Measurements from ENCODE around the gene MAD1L1. TPM values are rescaled to one million over a fixed set of nuclear protein-coding genes. Genes with fewer than 3 reads are reported as not detected.

MAD1L1 gene
- total and polyA plus RNA-seq, 2 of the 4 experiments (the other 2 are of a cell fraction), result 29.0 to 40.9 TPM

DNA sequence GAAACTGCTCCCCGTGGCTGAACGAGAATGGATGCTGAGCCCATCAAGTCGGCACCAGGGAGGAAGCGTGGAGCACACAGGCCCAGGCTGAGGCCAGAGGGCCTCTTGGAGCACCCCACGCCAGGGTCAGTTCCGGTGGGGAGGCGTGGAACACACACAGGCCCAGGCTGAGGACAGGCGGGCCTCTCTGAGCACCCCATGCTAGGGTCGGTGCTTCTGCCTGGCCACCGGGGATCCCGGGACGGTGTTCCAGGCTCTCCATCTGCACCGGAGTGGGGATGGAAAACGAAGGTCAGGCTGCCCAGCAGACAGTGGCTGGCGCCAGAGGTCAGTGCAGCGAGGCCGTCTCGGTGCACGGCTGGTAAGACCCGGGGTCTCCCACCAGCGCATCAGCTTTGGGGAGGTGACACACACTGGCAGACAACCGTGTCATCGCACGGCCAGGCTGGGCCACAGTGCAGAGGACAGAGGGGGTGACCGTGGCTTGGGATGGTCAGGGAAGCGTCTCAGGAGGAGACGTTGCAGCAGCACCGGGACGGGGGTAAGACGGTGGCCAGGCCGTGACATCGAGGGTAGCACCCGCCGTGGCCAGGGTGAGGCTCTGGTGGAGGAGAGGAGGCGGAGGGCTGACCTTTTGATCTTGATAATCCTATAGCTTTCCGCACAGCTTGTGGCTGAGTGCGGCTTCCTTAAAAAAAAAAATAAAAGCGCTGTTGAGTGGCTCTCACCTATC, 358.7 kb downstream of the MAD1L1 start:
- no peaks in the 10 kb centered on the region for H3K27me3 ChIP-seq (ENCODE audit: control insufficient read depth, insufficient read depth, low read length)
- intact Hi-C loops (cut with micrococcal nuclease) (no loop called here), dilution Hi-C loops (cut with HindIII; ENCODE audit: low sequenced_read_pairs, unreplicated experiment) (no loop called here), in situ Hi-C loops (cut with MboI; ENCODE audit: low sequenced_read_pairs) (no loop called here)
- H4K5ac ChIP-seq (ENCODE audit: low read depth, low read length), result no peak overlapping the region
- TF ChIP-seq CEBPB (IDR thresholded peaks at IDR 0.05; ENCODE audit: low read depth, low read length), result no peak
- TF ChIP-seq, protein P1, sequence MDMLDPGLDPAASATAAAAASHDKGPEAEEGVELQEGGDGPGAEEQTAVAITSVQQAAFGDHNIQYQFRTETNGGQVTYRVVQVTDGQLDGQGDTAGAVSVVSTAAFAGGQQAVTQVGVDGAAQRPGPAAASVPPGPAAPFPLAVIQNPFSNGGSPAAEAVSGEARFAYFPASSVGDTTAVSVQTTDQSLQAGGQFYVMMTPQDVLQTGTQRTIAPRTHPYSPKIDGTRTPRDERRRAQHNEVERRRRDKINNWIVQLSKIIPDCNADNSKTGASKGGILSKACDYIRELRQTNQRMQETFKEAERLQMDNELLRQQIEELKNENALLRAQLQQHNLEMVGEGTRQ (IDR thresholded peaks at IDR 0.05; ENCODE audit: low read depth, low read length), result no peak
- TF ChIP-seq, protein P2, sequence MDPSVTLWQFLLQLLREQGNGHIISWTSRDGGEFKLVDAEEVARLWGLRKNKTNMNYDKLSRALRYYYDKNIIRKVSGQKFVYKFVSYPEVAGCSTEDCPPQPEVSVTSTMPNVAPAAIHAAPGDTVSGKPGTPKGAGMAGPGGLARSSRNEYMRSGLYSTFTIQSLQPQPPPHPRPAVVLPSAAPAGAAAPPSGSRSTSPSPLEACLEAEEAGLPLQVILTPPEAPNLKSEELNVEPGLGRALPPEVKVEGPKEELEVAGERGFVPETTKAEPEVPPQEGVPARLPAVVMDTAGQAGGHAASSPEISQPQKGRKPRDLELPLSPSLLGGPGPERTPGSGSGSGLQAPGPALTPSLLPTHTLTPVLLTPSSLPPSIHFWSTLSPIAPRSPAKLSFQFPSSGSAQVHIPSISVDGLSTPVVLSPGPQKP (IDR thresholded peaks at IDR 0.05; ENCODE audit: borderline replicate concordance, low read depth, low read length), result no peak
- TF ChIP-seq RAD21 (IDR thresholded peaks at IDR 0.05; ENCODE audit: low read length), result no peak
- TF ChIP-seq MAZ (IDR thresholded peaks at IDR 0.05; ENCODE audit: borderline replicate concordance, low read depth, low read length), result no peak
- TF ChIP-seq SMC3 (IDR thresholded peaks at IDR 0.05; ENCODE audit: low read depth, low read length), result no peak
- no peak for TF ChIP-seq NFE2L2 (IDR thresholded peaks at IDR 0.05; ENCODE audit: low read depth, low read length)
- no peak for TF ChIP-seq RCOR1 (IDR thresholded peaks at IDR 0.05; ENCODE audit: insufficient replicate concordance, low read length)
- TF ChIP-seq RFX5 (IDR thresholded peaks at IDR 0.05; ENCODE audit: low read depth, low read length), result no peak
- no peak for TF ChIP-seq MXI1 (IDR thresholded peaks at IDR 0.05; ENCODE audit: borderline replicate concordance, low read depth, low read length)
- no peak for TF ChIP-seq POLR2A (IDR thresholded peaks at IDR 0.05; ENCODE audit: low read depth, low read length)
- TF ChIP-seq FOS (IDR thresholded peaks at IDR 0.05; ENCODE audit: low read depth, low read length), result no peak
- TF ChIP-seq MAFK (IDR thresholded peaks at IDR 0.05; ENCODE audit: low read depth, low read length), result no peak
- TF ChIP-seq BHLHE40 (IDR thresholded peaks at IDR 0.05; ENCODE audit: low read depth, low read length), result no peak
- TF ChIP-seq, protein P3, sequence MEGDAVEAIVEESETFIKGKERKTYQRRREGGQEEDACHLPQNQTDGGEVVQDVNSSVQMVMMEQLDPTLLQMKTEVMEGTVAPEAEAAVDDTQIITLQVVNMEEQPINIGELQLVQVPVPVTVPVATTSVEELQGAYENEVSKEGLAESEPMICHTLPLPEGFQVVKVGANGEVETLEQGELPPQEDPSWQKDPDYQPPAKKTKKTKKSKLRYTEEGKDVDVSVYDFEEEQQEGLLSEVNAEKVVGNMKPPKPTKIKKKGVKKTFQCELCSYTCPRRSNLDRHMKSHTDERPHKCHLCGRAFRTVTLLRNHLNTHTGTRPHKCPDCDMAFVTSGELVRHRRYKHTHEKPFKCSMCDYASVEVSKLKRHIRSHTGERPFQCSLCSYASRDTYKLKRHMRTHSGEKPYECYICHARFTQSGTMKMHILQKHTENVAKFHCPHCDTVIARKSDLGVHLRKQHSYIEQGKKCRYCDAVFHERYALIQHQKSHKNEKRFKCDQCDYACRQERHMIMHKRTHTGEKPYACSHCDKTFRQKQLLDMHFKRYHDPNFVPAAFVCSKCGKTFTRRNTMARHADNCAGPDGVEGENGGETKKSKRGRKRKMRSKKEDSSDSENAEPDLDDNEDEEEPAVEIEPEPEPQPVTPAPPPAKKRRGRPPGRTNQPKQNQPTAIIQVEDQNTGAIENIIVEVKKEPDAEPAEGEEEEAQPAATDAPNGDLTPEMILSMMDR (conservative IDR thresholded peaks at IDR 0.05; ENCODE audit: low read depth, low read length), result no peak
- no peak for TF ChIP-seq CHD1 (IDR thresholded peaks at IDR 0.05; ENCODE audit: low read depth, low read length)
- ATAC-seq (ENCODE audit: low read depth), result no peak
- no peak overlapping the region for H2AFZ ChIP-seq (replicated peaks; ENCODE audit: low read length, poor library complexity)
- no peak overlapping the region for H3K18ac ChIP-seq (ENCODE audit: low read depth, low read length)
- ChIA-PET POLR2A (ENCODE audit: unreplicated experiment) (no interaction called here), CTCF (no interaction called here)
- no peaks in the 10 kb centered on the region; the same call in 1 of the 2 replicates for H3K9me1 ChIP-seq (ENCODE audit: insufficient read depth, low read length)
- peaks cover 0 to 12% of the 10 kb centered on the region in 2 experiments; a peak in 1 of 4 replicates for H3K79me1 ChIP-seq (ENCODE audit: low read depth in 1 of 2, low read length in 2 of 2)
- H2BK15ac ChIP-seq (ENCODE audit: low read depth, low read length), result no peak overlapping the region
- H3K9ac ChIP-seq (ENCODE audit: low read depth, low read length), result no peak overlapping the region
- H3K14ac ChIP-seq (replicated peaks; ENCODE audit: low read depth, low read length), result no peak overlapping the region
- H2AK5ac ChIP-seq (ENCODE audit: low read depth, low read length), result no peak overlapping the region
- no peak overlapping the region for H3K4me3 ChIP-seq (ENCODE audit: insufficient read depth, low read depth, low read length)
- peaks cover 2% of the 10 kb centered on the region; the same call in 1 of the 2 replicates for H3K36me3 ChIP-seq (ENCODE audit: control insufficient read depth, insufficient read depth, low read length)
- H3K4ac ChIP-seq (ENCODE audit: low read depth, low read length), result no peak overlapping the region
- H3K9me3 ChIP-seq (ENCODE audit: control insufficient read depth, insufficient read depth, low read length), result no peaks in the 10 kb centered on the region
- no peaks in the 10 kb centered on the region for H4K20me1 ChIP-seq (ENCODE audit: insufficient read depth, low read length)
- no peak overlapping the region for H3K56ac ChIP-seq (ENCODE audit: extremely low read depth, insufficient read depth, low read length)
- DNase-seq, result no peak
- WGBS, 2 experiments (ENCODE audit: extremely low coverage in 2 of 2, insufficient read length in 1 of 2), result 93% methylated on average over 18 of the region's 38 CpGs; no CpG with 5 or more reads in 1 of the 2 experiments
- no peak overlapping the region for H3K4me2 ChIP-seq (ENCODE audit: low read depth, low read length)
- BruUV-seq (replicated peaks), result no TSS peak
- H3K4me1 ChIP-seq (ENCODE audit: control insufficient read depth, insufficient read depth, low read length), result no peaks in the 10 kb centered on the region
- no peak overlapping the region for H4K8ac ChIP-seq (ENCODE audit: low read depth in 2 of 2, low read length in 2 of 2)
- H2BK20ac ChIP-seq (ENCODE audit: low read depth, low read length), result no peak overlapping the region
- H3K27ac ChIP-seq (ENCODE audit: insufficient read depth, low read length), result no peak overlapping the region
- no peak overlapping the region for H2BK5ac ChIP-seq (ENCODE audit: low read depth, low read length, poor library complexity, severe bottlenecking)
- no peak overlapping the region for H3K23ac ChIP-seq (ENCODE audit: low read depth, low read length)
- H2AK9ac ChIP-seq (replicated peaks; ENCODE audit: low read depth, low read length, poor library complexity), result peak overlapping the region; percentile 61
- H4K91ac ChIP-seq (ENCODE audit: insufficient read depth, low read depth, low read length), result no peak overlapping the region
- no peak overlapping the region for H2BK120ac ChIP-seq (ENCODE audit: low read depth, low read length)
